ENCODE data around the gene ASPSCR1. TPM values are rescaled to one million over a fixed set of nuclear protein-coding genes. Genes with fewer than 3 reads are reported as not detected.
A peak's percentile ranks its signal among the peaks of the same experiment; 100 is the strongest.

ASPSCR1 gene
- total and polyA plus RNA-seq, 2 of the 13 experiments (the other 11 are each of a cell fraction or from before 2014, with no cell fraction given), result 274 to 314 TPM

- BruUV-seq (replicated peaks), result no TSS peak
- Histone ChIP-seq H3K36me3 (replicated peaks in 1 of 2; ENCODE audit: control insufficient read depth in 1 of 2, insufficient read depth in 2 of 2, low read length in 2 of 2) (peaks cover 11 to 28% of the 10 kb centered on the region in 2 experiments), H2AFZ (ENCODE audit: low read length) (no peak overlapping the region), H3K9me3 (ENCODE audit: low read length) (no peaks in the 10 kb centered on the region), H3K79me2 (ENCODE audit: insufficient read depth, low read length) (peaks cover 25% of the 10 kb centered on the region), H4K20me1 (ENCODE audit: insufficient read depth, low read length) (peaks cover 8% of the 10 kb centered on the region), H3K4me3 (replicated peaks in 1 of 3; ENCODE audit: insufficient read depth in 1 of 3, low read depth in 2 of 3, low read length in 3 of 3) (no peak overlapping the region), H3K9ac (ENCODE audit: insufficient read depth, low read depth, low read length) (no peak overlapping the region), H3K4me2 (ENCODE audit: low read depth, low read length) (no peak overlapping the region), H3K27me3 (ENCODE audit: control insufficient read depth in 1 of 2, insufficient read depth in 2 of 2, low read length in 2 of 2) (no peaks in the 10 kb centered on the region), H3K27ac (ENCODE audit: extremely low read length, insufficient read depth, low read length) (no peak overlapping the region), H3K4me1 (ENCODE audit: insufficient read depth, low read length) (peaks cover 50% of the 10 kb centered on the region)
- no peak for FAIRE-seq
- no peak for ATAC-seq
- DNase-seq (ENCODE audit: low spot score), result no peak
- intact Hi-C loops (cut with micrococcal nuclease; ENCODE audit: unreplicated experiment) (no loop called here), in situ Hi-C loops (cut with HindIII; ENCODE audit: extremely low pct_ligation_motif_present, low pct_unique_long_range_greater_than_20kb) (no loop called here)
- ChIA-PET POLR2A (interaction anchor here (1.5 to 1.6 kb wide), 2 partner anchors 14 to 64 kb away, joined by 3 to 5 read pairs; no protein-coding TSS in a partner anchor), CTCF (ENCODE audit: low intra/inter-chr PET ratio, low total read pairs) (no interaction called here)
- 93% methylated on average over 12 of the region's 13 CpGs for WGBS (ENCODE audit: low lambda C conversion rate)
- peak; percentile 4 for TF ChIP-seq YY1 (IDR thresholded peaks at IDR 0.05; ENCODE audit: insufficient read depth, insufficient replicate concordance, low read depth, low read length)
- TF ChIP-seq U2AF1 (optimal IDR thresholded peaks at IDR 0.05; ENCODE audit: low read depth, low read length), result peak; percentile 32
- TF ChIP-seq ZC3H13 (CRISPR knock-in tag; IDR thresholded peaks at IDR 0.05), result peak; percentile 44
- peak; percentile 10; the same call in 1 of the 2 replicates for TF ChIP-seq HIVEP1 (CRISPR knock-in tag; IDR thresholded peaks at IDR 0.05)
- no peak for TF ChIP-seq SIN3A (IDR thresholded peaks at IDR 0.05; ENCODE audit: borderline replicate concordance, low read depth, low read length)
- TF ChIP-seq PCBP1 (IDR thresholded peaks at IDR 0.05; ENCODE audit: borderline replicate concordance, low read depth, low read length), result 0 out of 2 replicates have a peak, but pooled peaks have one; percentile 75
- TF ChIP-seq ZNF414 (CRISPR knock-in tag; IDR thresholded peaks at IDR 0.05), result no peak
- peak; percentile 10 for TF ChIP-seq RBM22 (optimal IDR thresholded peaks at IDR 0.05; ENCODE audit: low read length)
- TF ChIP-seq ZBTB33 (CRISPR knock-in tag; IDR thresholded peaks at IDR 0.05), result peak; percentile 18; the same call in 1 of the 2 replicates
- TF ChIP-seq SALL2 (CRISPR knock-in tag; IDR thresholded peaks at IDR 0.05), result 0 out of 2 replicates have a peak, but pooled peaks have one; percentile 21
- TF ChIP-seq ZNF335 (CRISPR knock-in tag; IDR thresholded peaks at IDR 0.05), result no peak
- TF ChIP-seq AGO2 (optimal IDR thresholded peaks at IDR 0.05; ENCODE audit: low read depth, low read length), result peak; percentile 98
- no peak for TF ChIP-seq ZFX (CRISPR knock-in tag; IDR thresholded peaks at IDR 0.05; ENCODE audit: low read depth)
- TF ChIP-seq ZNF557 (CRISPR knock-in tag; IDR thresholded peaks at IDR 0.05), result no peak
- no peak for TF ChIP-seq ZBTB39 (CRISPR knock-in tag; IDR thresholded peaks at IDR 0.05)
- no peak for TF ChIP-seq ZNF33A (CRISPR knock-in tag; IDR thresholded peaks at IDR 0.05; ENCODE audit: borderline replicate concordance)
Measured at GRCh38 chr17:81931189-81931556, 46.3 kb upstream of the ASPSCR1 start.
